Mucosa of stomach (tissue), 1 donor: ENCODE measurements around the gene TAF1C.
"Not testable (repeated sequence)": the region's sequence is repeated elsewhere in the genome, so short reads cannot be mapped to it uniquely, and the experiment has no call there.

Experiments
- H3K27me3 ChIP-seq: one replicate; pipeline ENCODE4 v1.7.0; 2013; ENCODE audit warnings: mild to moderate bottlenecking, low read length; ENCODE audit not compliant: control insufficient read depth, insufficient read depth
- H3K36me3 ChIP-seq: one replicate; pipeline ENCODE4 v1.7.0; 2013; ENCODE audit warnings: low read length; ENCODE audit not compliant: control insufficient read depth, insufficient read depth
- H3K4me1 ChIP-seq: one replicate; pipeline ENCODE4 v1.7.0; 2013; ENCODE audit warnings: mild to moderate bottlenecking, low read length; ENCODE audit not compliant: control insufficient read depth, insufficient read depth
- H3K4me3 ChIP-seq: one replicate; pipeline ENCODE4 v1.7.0; 2013; ENCODE audit warnings: low read length
- H3K9ac ChIP-seq: one replicate; pipeline ENCODE4 v1.7.0; 2013; ENCODE audit warnings: mild to moderate bottlenecking, low read length, moderate library complexity
- H3K9me3 ChIP-seq: one replicate; pipeline ENCODE4 v1.7.0; 2013; ENCODE audit warnings: mild to moderate bottlenecking, low read length, moderate library complexity; ENCODE audit not compliant: control insufficient read depth
- donor health status: Pancreatic carcinoma.

Gene TAF1C

GRCh38 chr16:84224554-84224953, 37.7 kb upstream of the TAF1C start:
- Histone ChIP-seq H3K4me3 (no peak overlapping the region), H3K9me3 (no peaks in the 10 kb centered on the region), H3K4me1 (no peaks in the 10 kb centered on the region), H3K9ac (no peak overlapping the region), H3K27me3 (no peaks in the 10 kb centered on the region), H3K36me3 (no peaks in the 10 kb centered on the region)

GRCh38 chr16:84223456-84223855, 36.6 kb upstream of the TAF1C start:
- Histone ChIP-seq H3K27me3 (no peaks in the 10 kb centered on the region), H3K4me3 (no peak overlapping the region), H3K9me3 (no peaks in the 10 kb centered on the region)

GRCh38 chr16:84220851-84221250, 34.0 kb upstream of the TAF1C start:
- Histone ChIP-seq H3K4me3 (no peak overlapping the region), H3K9ac (no peak overlapping the region), H3K36me3 (no peaks in the 10 kb centered on the region), H3K4me1 (no peaks in the 10 kb centered on the region), H3K9me3 (no peaks in the 10 kb centered on the region), H3K27me3 (no peaks in the 10 kb centered on the region)

More at GRCh38 chr16:84223456-84223855, 36.6 kb upstream of the TAF1C start:
- no peaks in the 10 kb centered on the region for H3K4me1 ChIP-seq
- H3K36me3 ChIP-seq: no peaks in the 10 kb centered on the region
- no peak overlapping the region for H3K9ac ChIP-seq

DNA sequence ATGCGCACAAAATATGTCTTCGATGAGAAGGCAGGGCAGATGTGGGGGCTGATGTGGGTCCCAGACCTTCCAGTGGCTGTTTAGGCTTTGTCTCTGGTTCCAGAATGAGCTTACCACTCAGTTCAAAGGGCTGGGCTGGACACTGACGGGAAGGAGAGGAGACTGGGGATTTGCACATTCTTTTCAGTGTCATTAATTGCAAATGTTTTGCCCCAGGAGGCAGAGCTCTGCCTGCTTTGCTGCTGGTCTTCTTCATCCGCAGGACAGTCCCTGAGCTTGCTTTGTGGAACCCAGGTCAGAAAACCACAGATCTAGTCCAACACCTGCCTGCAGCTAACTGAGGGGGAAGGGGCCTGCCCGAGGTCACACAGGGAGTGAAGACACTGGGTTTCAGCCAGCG, 32.1 kb upstream of the TAF1C start:
- Histone ChIP-seq H3K4me1 (no peaks in the 10 kb centered on the region), H3K9ac (no peak overlapping the region), H3K4me3 (no peak overlapping the region), H3K27me3 (no peaks in the 10 kb centered on the region), H3K36me3 (no peaks in the 10 kb centered on the region), H3K9me3 (no peaks in the 10 kb centered on the region)

DNA sequence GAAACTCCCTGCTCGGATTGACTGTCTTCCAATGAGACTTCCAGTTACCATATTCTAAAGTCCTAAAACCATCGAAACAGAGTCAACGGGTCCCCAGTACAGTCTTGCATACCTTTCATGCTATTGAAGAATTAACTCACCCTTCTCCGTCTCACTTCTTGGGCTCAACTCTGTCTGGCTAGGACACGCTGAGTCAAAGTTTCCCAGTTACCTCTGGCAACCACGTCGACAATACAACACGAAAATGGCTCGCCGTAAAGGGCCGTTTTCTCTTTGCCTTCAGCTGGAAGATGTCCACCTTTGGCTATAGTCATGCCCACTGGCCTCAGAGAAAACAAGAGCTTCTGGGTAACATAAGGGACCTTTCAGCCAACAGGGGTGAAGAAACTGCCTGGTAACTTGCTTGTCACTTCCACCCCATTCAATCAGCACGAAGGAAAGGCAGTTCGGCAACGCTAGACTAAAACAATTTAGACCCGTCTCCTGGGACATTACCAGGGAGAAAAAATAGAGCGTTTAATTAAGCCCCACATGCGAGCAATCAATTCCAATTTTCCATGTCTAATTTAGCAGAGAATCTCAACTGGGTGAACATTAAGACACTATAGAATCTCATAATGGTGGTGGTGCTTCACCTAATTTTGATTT, 31.4 kb upstream of the TAF1C start:
- Histone ChIP-seq H3K36me3 (no peaks in the 10 kb centered on the region), H3K4me1 (no peaks in the 10 kb centered on the region), H3K9ac (no peak overlapping the region), H3K4me3 (no peak overlapping the region), H3K27me3 (no peaks in the 10 kb centered on the region), H3K9me3 (no peaks in the 10 kb centered on the region)

GRCh38 chr16:84216144-84216543, 29.3 kb upstream of the TAF1C start:
- not testable (repeated sequence) for H3K9me3 ChIP-seq, H3K36me3 ChIP-seq, H3K27me3 ChIP-seq, H3K9ac ChIP-seq, H3K4me3 ChIP-seq, H3K4me1 ChIP-seq

DNA sequence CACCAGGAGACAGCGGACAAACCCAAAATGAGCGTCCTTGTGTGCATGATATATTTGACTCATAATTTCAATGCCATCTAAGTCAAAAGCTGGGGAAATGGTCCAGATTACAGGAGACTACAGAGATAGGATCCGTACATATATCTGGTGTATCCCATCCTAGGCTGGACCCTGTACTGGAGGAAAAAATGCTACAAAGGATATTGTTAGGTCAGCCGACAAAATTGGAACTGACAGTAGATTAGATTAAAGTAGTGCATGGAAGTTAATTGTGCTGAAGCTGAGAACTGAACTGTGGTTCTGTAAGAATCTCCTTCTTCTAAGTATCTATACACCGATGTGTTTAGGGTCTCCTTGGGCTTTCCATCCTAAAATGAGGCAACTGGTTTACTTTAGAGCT, 28.7 kb upstream of the TAF1C start:
- Histone ChIP-seq H3K27me3 (no peaks in the 10 kb centered on the region), H3K4me1 (no peaks in the 10 kb centered on the region), H3K9me3 (no peaks in the 10 kb centered on the region), H3K9ac (no peak overlapping the region), H3K4me3 (no peak overlapping the region), H3K36me3 (no peaks in the 10 kb centered on the region)

DNA sequence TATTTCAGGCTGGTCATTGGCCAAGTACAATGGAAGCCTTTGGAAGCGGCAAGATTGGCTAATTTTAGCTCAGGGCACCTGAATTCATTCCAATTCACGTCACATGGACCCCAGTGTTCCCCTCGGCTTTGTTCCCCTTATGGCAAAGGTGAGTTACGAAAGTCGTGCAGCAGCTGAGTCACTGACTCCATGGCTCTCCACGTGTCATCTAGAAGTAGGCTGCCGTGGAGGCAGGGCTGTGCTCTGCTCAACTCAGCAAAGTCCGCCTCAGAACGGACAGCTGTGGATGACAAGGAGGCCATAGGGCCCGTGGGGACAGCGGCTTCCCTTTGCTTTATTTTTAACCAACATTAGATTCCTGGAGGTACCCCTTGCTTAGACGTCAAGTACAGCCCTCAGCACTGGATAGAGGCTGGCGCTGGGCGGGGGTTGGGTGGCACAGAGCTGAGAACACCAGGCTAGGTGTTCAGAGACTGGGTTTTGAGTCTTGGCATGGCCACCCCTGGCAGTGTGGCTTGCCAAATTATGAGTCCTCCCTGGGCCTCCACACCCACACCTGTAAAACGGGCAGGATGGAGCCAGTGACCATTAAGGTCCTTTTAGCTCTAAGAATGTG, 27.7 kb upstream of the TAF1C start:
- no peaks in the 10 kb centered on the region for H3K9me3 ChIP-seq
- no peak overlapping the region for H3K4me3 ChIP-seq
- H3K27me3 ChIP-seq: no peaks in the 10 kb centered on the region
- no peaks in the 10 kb centered on the region for H3K36me3 ChIP-seq
- H3K9ac ChIP-seq: no peak overlapping the region
- H3K4me1 ChIP-seq: no peaks in the 10 kb centered on the region

- Histone ChIP-seq H3K27me3 (no peaks in the 10 kb centered on the region), H3K36me3 (no peaks in the 10 kb centered on the region), H3K9ac (no peak overlapping the region), H3K4me3 (no peak overlapping the region), H3K9me3 (no peaks in the 10 kb centered on the region), H3K4me1 (no peaks in the 10 kb centered on the region)
Observed at GRCh38 chr16:84212631-84213030, 25.8 kb upstream of the TAF1C start.

GRCh38 chr16:84212154-84212553, 25.3 kb upstream of the TAF1C start:
- no peaks in the 10 kb centered on the region for H3K27me3 ChIP-seq
- H3K9ac ChIP-seq: no peak overlapping the region
- H3K36me3 ChIP-seq: no peaks in the 10 kb centered on the region
- H3K4me3 ChIP-seq: no peak overlapping the region
- no peaks in the 10 kb centered on the region for H3K4me1 ChIP-seq
- no peaks in the 10 kb centered on the region for H3K9me3 ChIP-seq

GRCh38 chr16:84209989-84210388, 23.1 kb upstream of the TAF1C start:
- Histone ChIP-seq H3K36me3 (no peaks in the 10 kb centered on the region), H3K9ac (no peak overlapping the region), H3K27me3 (no peaks in the 10 kb centered on the region), H3K9me3 (no peaks in the 10 kb centered on the region), H3K4me1 (no peaks in the 10 kb centered on the region), H3K4me3 (no peak overlapping the region)

- Histone ChIP-seq H3K27me3 (no peaks in the 10 kb centered on the region), H3K36me3 (no peaks in the 10 kb centered on the region), H3K9ac (no peak overlapping the region), H3K4me1 (no peaks in the 10 kb centered on the region), H3K9me3 (no peaks in the 10 kb centered on the region), H3K4me3 (no peak overlapping the region)
Observed at GRCh38 chr16:84207879-84208278, 21.0 kb upstream of the TAF1C start.

DNA sequence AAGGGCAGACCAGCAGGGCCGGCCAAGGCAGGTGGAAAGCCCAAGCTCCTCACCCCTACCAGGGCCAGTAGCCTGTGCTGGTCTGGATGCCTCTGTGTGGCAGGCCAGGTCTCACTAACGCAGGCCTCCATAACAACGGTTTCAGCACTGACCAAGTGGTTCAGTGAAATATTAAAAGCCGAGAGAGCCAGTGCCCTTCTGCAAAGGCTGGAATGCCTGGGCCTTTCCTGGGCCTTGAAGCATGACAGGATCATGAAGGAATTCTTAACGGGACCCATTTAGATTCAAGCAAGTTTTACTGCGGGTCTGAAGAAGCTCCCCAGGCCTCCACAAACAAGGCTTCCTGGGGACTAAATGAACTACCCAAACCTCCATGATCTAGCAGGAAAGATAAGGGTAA, 20.4 kb upstream of the TAF1C start:
- Histone ChIP-seq H3K4me3 (no peak overlapping the region), H3K27me3 (no peaks in the 10 kb centered on the region), H3K9ac (no peak overlapping the region), H3K36me3 (no peaks in the 10 kb centered on the region), H3K9me3 (no peaks in the 10 kb centered on the region), H3K4me1 (no peaks in the 10 kb centered on the region)
